Hematopoietic multipotent progenitor cell treated with erythropoietin and hydrocortisone succinate and interleukin-3 and kit ligand, for 8 days (in vitro differentiated cells): ENCODE measurements around the gene TMEM114.
"Not testable (repeated sequence)": the region's sequence is repeated elsewhere in the genome, so short reads cannot be mapped to it uniquely, and the experiment has no call there.

Experiments
- DNase-seq: peaks from one replicate; pipeline ENCODE4 v3.0.0-alpha.2; 2015

Gene TMEM114

DNA sequence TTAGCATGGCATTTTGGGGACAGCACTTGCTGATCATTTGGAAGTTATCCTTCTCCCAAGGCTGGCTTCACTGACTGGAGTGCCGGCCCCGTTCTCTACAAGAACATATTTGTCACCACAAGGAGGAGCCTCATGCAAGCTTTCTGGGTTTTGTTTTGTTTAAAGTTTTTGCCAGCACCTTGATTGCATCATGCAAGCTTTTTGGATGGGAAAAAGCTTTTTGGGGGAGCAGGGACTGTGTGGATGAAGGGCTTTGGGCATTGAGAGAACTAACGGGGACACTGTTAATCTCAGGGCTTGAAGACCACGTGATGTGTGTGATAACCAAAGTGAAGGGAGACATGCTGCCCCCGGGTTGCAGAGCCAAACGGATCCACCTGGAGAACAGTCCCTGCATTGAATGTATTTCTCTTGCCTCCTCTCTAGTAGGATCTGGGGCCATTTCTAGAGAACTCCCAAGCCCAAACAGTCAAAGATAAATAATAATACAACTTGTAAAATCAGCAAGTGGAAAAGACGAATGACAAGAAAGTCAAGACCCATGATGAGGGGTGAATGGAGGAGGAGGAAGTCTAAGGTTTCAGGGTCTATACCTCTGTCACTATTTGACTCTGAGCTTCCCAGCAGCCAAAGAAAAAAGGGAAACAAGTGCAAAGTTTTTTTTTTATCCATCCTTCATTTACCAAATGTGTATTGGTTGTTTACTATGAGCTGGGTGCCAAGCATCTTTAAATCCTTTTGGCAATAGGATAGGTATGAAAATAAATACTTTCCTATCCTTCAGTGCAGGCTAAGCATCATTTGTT lies 17.2 kb downstream of the TMEM114 start:
- DNase-seq, result peak; percentile 50

GRCh38 chr16:8572063-8572918 lies 18.0 kb downstream of the TMEM114 start:
- DNase-seq, result no peak

- no peak for DNase-seq
Observed at GRCh38 chr16:8571061-8571596, 19.2 kb downstream of the TMEM114 start.

- DNase-seq, result not testable (repeated sequence)
Observed at GRCh38 chr16:8570393-8570792, 19.9 kb downstream of the TMEM114 start.

DNA sequence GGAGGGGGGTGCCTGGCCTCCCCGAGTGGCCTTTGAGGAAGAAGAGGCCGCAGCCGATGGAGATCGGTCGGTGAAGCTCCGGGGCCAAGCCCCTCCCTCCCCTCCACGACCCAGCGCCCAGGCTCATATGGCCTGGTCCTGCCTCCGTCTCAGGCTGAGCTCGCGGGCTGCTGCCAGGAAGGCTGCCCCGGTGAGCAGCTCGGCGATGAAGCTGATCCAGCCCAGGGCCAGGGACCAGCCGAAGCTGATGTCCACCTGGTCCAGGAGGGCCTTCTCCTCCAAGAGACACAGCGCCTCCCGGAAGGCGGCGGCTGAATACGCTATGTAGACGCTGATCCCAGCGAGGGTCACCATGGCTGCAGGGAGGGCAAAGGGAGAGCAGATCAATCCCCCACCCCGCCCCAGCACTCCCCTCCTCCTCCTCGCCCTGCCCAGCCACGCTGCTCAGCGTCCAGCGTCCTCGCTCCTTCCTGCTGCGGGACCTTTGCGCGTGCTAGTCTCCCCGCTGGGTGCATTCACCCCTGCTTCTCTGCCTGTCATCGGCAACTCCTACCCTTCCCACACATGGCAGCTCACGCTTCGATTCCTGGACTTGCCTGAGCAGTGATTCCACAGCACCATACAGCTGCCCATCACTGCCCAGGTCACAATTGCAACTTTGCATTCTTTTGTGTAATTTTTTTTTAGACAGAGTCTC lies 20.5 kb downstream of the TMEM114 start:
- DNase-seq, result no peak

GRCh38 chr16:8568231-8568617 lies 22.1 kb downstream of the TMEM114 start:
- DNase-seq, result no peak

- peak; percentile 93 for DNase-seq
Observed at GRCh38 chr16:8567355-8568230, 22.7 kb downstream of the TMEM114 start.

GRCh38 chr16:8565498-8565897 lies 24.8 kb downstream of the TMEM114 start:
- no peak for DNase-seq

DNA sequence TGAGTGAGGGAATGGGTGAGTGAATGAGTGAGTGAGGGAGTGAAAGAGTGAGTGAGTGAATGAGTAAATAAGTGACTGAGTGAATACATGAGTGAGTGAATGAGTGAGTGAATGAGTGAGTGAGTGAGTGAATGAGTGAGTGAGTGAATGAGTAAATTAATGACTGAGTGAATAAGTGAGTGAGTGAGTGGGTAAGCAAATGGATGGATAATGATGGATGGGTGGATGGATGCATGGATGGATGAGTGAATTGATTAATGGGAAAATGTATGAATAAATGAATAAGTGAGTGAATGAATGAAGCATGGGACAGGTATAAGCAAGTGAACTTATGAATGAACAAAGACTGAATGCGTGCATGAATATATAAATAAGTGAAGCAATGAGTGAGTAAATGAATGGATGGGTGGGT lies 25.4 kb downstream of the TMEM114 start:
- DNase-seq, result no peak

GRCh38 chr16:8563944-8564540 lies 26.3 kb downstream of the TMEM114 start:
- not testable (repeated sequence) for DNase-seq

DNA sequence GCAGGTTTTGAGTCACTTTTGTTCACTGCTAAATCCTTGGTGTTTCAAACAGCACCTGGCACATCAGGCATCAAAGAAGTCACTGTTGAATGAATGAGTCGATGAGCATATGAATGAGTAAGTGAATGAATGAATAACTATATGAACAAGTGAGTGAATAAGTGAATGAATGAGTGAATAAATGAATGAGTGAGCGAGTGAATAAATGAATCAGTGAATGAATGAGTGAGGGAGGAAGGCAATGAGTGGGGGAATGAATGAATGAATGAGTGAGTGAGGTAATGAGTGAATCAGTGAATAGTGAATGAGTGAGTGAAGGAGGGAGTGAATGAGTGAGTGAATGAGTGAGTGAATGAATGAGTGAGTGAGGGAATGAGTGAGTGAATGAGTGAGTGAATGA lies 28.8 kb downstream of the TMEM114 start:
- no peak for DNase-seq

DNA sequence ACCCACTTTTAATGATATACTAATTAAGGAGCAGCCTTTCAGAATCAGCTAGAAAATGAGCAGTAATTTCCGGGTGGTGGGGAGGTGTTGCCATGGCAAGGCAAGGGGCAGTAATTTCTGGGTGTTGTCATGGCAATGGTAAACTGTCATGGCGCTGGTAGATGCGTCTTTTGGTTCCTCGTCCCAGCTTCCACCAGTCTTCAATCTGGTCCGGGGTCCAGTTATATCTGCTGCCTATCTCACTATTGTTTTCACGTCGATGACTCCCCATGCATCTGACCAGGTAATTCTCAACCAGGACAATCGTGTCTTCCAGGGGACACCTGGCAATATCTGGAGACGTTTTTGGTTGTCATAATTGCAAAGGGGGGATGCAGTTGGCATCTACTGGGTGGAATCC lies 34.9 kb downstream of the TMEM114 start:
- DNase-seq, result no peak

- no peak for DNase-seq
Observed at GRCh38 chr16:8554881-8555280, 35.4 kb downstream of the TMEM114 start.

GRCh38 chr16:8554022-8554421 lies 36.3 kb downstream of the TMEM114 start:
- DNase-seq, result no peak

GRCh38 chr16:8552487-8553221 lies 37.7 kb downstream of the TMEM114 start:
- no peak for DNase-seq

DNA sequence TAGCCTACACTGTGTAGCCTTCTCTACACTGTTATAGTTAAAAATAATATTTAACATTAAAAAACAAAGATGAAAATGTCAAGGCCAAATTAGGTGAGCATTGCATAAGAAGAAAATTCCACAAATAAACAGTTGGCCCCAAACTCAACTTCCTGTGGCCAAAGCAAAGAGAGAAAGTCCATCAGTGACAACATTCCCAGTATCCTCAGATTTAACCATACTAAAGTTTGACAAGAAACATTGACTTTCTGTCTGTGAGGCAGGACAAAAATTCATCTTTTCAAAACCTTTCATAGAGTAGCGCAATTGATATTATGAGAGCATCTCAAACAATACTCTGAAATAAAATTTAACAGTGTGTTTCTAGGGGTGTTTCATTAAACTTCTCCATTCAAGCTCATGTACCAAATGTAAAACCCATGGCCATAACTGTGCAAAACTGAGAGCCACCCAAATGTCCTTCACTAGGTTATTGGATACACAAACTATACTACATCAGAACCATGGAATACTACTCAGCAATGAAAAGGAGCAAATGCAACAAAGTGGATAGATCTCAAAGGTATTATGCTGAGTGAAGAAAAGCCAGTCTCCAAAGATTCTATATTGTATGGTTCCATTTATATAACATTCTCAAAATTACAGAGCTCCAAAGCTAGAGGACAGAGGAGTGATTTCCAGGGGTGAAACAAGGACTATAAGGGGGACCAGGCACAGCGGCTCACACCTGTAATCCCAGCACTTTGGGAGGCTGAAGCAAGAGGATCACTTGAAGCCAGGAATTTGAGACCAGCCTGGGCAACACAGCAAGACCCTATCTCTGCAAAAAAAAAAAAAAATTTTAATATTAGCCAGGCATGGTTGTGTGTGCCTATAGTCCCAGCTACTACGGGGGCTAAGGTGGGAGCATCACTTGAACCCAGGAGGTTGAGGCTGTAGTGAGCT lies 38.7 kb downstream of the TMEM114 start:
- no peak for DNase-seq

GRCh38 chr16:8550728-8551387 lies 39.5 kb downstream of the TMEM114 start:
- no peak for DNase-seq

DNA sequence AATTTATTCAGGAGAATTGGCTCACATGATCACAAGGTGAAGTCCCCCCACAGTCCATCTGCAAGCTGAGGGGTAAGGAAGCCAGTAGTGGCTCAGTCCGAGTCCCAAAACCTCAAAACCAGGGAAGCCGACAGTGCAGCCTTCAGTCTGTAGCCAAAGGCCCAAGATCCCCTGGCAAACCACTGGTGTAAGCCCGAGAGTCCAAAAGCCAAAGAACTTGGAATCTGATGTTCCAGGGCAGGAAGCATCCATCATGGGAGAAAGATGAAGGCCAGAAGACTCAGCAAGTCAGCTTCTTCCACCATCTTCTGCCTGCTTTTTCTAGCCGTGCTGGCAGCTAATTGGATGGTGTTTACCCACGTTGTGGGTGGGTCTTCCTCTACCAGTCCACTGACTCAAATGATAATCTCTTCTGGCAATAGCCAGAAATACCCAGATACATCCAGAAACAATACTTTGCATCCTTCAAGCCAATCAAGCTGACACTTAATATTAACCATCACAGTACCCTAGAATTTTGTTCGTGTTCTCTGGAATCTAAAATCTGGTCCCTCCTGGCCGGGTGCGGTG lies 40.4 kb downstream of the TMEM114 start:
- DNase-seq, result no peak

DNA sequence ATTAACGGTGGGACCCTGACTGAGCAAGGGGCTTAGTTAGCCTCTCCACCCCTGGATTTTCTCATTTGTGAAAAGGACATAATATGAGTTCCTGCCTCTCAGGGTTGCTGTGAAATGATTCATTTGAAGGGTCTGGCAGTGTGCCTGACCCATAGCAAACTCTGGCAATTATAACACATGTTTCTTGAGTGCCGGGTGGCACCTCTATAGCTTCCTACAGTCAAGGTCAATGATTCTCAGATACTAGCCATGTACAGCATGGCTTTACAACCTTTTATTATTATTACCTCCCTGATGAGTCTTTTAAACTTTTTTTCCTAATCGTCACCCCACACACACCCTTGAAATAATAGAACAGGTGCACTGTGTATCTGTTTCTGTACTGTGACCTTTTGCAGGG lies 42.1 kb downstream of the TMEM114 start:
- no peak for DNase-seq
